MV-4-11 (cell line): ENCODE measurements around the gene POC1A.

ENCODE experiments used
- DNase-seq: peaks from one replicate; lab custom pipeline; 2025; lab: John Stamatoyannopoulos, UW

Gene POC1A

GRCh38 chr3:52150860-52151259 lies 3.4 kb downstream of the POC1A start:
- no peak for DNase-seq

GRCh38 chr3:52150357-52150756 lies 3.9 kb downstream of the POC1A start:
- DNase-seq = no peak

- DNase-seq = no peak
These were observed 4.5 kb downstream of the POC1A start for GRCh38 chr3:52149726-52150125.

- no peak for DNase-seq
These were observed 5.2 kb downstream of the POC1A start for GRCh38 chr3:52149021-52149420.

- no peak for DNase-seq
These were observed 6.4 kb downstream of the POC1A start for GRCh38 chr3:52147804-52148203.

GRCh38 chr3:52146811-52147210 lies 7.4 kb downstream of the POC1A start:
- no peak for DNase-seq

GRCh38 chr3:52146189-52146588 lies 8.0 kb downstream of the POC1A start:
- no peak for DNase-seq

GRCh38 chr3:52145736-52146110 lies 8.5 kb downstream of the POC1A start:
- DNase-seq = no peak

- no peak for DNase-seq
These were observed 9.2 kb downstream of the POC1A start for GRCh38 chr3:52144796-52145735.

- peak; percentile 68 for DNase-seq
These were observed 10.0 kb downstream of the POC1A start for GRCh38 chr3:52144034-52144795.

GRCh38 chr3:52143616-52144015 lies 10.6 kb downstream of the POC1A start:
- no peak for DNase-seq

- DNase-seq = no peak
These were observed 11.1 kb downstream of the POC1A start for GRCh38 chr3:52143156-52143555.

GRCh38 chr3:52141751-52142150 lies 12.5 kb downstream of the POC1A start:
- no peak for DNase-seq

GRCh38 chr3:52140769-52141168 lies 13.5 kb downstream of the POC1A start:
- DNase-seq = no peak

GRCh38 chr3:52140000-52140399 lies 14.2 kb downstream of the POC1A start:
- no peak for DNase-seq

- no peak for DNase-seq
These were observed 16.9 kb downstream of the POC1A start for GRCh38 chr3:52137311-52137710.

GRCh38 chr3:52136513-52136912 lies 17.7 kb downstream of the POC1A start:
- no peak for DNase-seq

GRCh38 chr3:52135332-52135731 lies 18.9 kb downstream of the POC1A start:
- no peak for DNase-seq

GRCh38 chr3:52134761-52135160 lies 19.5 kb downstream of the POC1A start:
- DNase-seq = peak; percentile 63

GRCh38 chr3:52132930-52133329 lies 21.3 kb downstream of the POC1A start:
- DNase-seq = no peak

GRCh38 chr3:52132041-52132440 lies 22.2 kb downstream of the POC1A start:
- DNase-seq = no peak

GRCh38 chr3:52130966-52131622 lies 23.1 kb downstream of the POC1A start:
- no peak for DNase-seq
